ENCODE data around the gene IFNGR2. TPM values are rescaled to one million over a fixed set of nuclear protein-coding genes. Genes with fewer than 3 reads are reported as not detected.

The IFNGR2 gene
- total and polyA plus RNA-seq, 2 of the 8 experiments (the other 6 are each of a cell fraction or from before 2014, with no cell fraction given) = 36.0 to 46.4 TPM

DNA sequence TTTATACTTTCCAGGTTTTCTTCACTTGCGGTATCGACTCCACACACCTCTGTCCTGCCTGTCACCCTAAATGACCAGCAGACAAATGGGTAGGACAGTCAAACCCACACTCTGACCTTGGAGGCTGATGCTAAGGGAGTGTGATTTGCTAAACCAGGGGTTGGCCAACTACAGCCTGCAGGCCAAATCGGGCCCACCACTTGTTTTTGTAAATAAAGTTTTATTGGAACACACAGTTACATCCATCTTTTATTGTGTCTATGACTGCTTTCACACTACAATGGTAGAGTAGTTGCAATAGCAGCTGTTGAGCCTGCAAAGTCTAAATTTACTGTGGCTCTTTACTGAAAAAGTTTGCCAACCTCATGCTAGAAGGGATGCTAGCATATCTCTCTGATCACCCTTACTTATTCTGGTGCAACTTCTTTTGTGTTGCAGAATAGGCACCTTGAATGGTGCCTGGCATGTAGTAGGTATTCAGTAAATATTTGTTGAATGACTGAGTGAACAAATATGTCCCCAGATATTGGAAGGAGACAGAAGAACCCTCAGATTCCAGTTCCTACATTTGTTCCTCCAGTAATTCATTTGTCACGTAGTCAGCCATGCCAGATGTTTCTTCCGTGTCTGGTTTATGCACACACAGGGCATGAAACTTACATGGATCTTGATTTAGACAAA, 18.6 kb downstream of the IFNGR2 start (continued):
- TF ChIP-seq HDAC2 (IDR thresholded peaks at IDR 0.05; ENCODE audit: borderline replicate concordance in 1 of 2, low read depth in 2 of 2, low read length in 2 of 2) = no peak
- no peak for TF ChIP-seq TCF12 (IDR thresholded peaks at IDR 0.05; ENCODE audit: low read depth, low read length)
- TF ChIP-seq CREB1 (IDR thresholded peaks at IDR 0.05) = no peak
- TF ChIP-seq CBX5 (IDR thresholded peaks at IDR 0.05; ENCODE audit: low read depth, low read length) = no peak
- TF ChIP-seq BRCA1 (IDR thresholded peaks at IDR 0.05; ENCODE audit: low read depth, low read length) = no peak
